OCI-LY1 (cell line): ENCODE results near the gene CDC42BPB.

ENCODE experiments used
- H2AFZ ChIP-seq: fragments of 200-600 bp; sonication (generic), shearing (Covaris generic); 2 replicates; pipeline ENCODE4 v1.6.0; 2014; ENCODE audit warnings: antibody characterized with exemption, mild to moderate bottlenecking, low read length
- H3F3A ChIP-seq: fragments of 200-600 bp; sonication (generic), shearing (Covaris generic); 2 replicates; pipeline ENCODE4 v1.6.0; 2014; ENCODE audit warnings: mild to moderate bottlenecking, antibody characterized with exemption, low read length, moderate library complexity; ENCODE audit not compliant: insufficient read depth
- H3K27ac ChIP-seq: fragments of 200-600 bp; sonication (generic); 2 replicates; pipeline ENCODE4 v1.5.1; 2014; ENCODE audit warnings: low read length, mixed run types, mild to moderate bottlenecking, low read depth; ENCODE audit not compliant: poor library complexity, severe bottlenecking
- H3K27me3 ChIP-seq: fragments of 200-600 bp; sonication (generic); 2 replicates; pipeline ENCODE4 v1.6.0; 2014; ENCODE audit warnings: antibody characterized with exemption, mild to moderate bottlenecking, low read length, moderate library complexity; ENCODE audit not compliant: insufficient read depth
- H3K36me3 ChIP-seq: fragments of 200-600 bp; sonication (generic); 2 replicates; pipeline ENCODE4 v1.6.1; 2014; ENCODE audit warnings: mild to moderate bottlenecking, antibody characterized with exemption, low read length, moderate library complexity, mixed read lengths; ENCODE audit not compliant: insufficient read depth
- H3K4me1 ChIP-seq: fragments of 200-600 bp; sonication (generic); 2 replicates; pipeline ENCODE4 v1.5.1; 2014; ENCODE audit warnings: mild to moderate bottlenecking, low read length, moderate library complexity; ENCODE audit not compliant: insufficient read depth, severe bottlenecking
- H3K4me2 ChIP-seq: fragments of 200-600 bp; sonication (generic), shearing (Covaris generic); 2 replicates; pipeline ENCODE4 v1.6.1; 2014; ENCODE audit warnings: low read length
- H3K4me3 ChIP-seq: fragments of 200-600 bp; sonication (generic); 2 replicates; pipeline ENCODE4 v1.5.1; 2014; ENCODE audit warnings: low read length, low read depth, mild to moderate bottlenecking, mixed read lengths; ENCODE audit not compliant: poor library complexity, severe bottlenecking
- H3K79me2 ChIP-seq: fragments of 200-600 bp; shearing (Covaris generic); 2 replicates; pipeline ENCODE4 v1.6.1; 2016; ENCODE audit warnings: mixed run types, low read length, mixed read lengths; ENCODE audit not compliant: insufficient read depth
- H3K9ac ChIP-seq: fragments of 200-600 bp; sonication (generic), shearing (Covaris generic); 2 replicates; pipeline ENCODE4 v1.6.1; 2014; ENCODE audit warnings: mild to moderate bottlenecking, low read length, mixed read lengths
- H3K9me2 ChIP-seq: fragments of 200-600 bp; sonication (generic), shearing (Covaris generic); 2 replicates; pipeline ENCODE4 v1.6.1; 2014; ENCODE audit warnings: low read depth, mild to moderate bottlenecking, low read length, mixed read lengths
- H3K9me3 ChIP-seq: fragments of 200-600 bp; shearing (Covaris generic); 2 replicates; pipeline ENCODE4 v1.6.1; 2014; ENCODE audit warnings: low read length, mixed read lengths
- H4K20me1 ChIP-seq: fragments of 200-600 bp; sonication (generic), shearing (Covaris generic); 2 replicates; pipeline ENCODE4 v1.6.0; 2016; ENCODE audit warnings: mild to moderate bottlenecking, low read length; ENCODE audit not compliant: insufficient read depth
- EZH2 ChIP-seq: fragments of 200-600 bp; sonication (generic), shearing (Covaris generic); IDR thresholded peaks from 2 replicates; pipeline ENCODE4 v1.8.0; 2017; ENCODE audit warnings: borderline replicate concordance, mixed run types, mild to moderate bottlenecking, antibody characterized with exemption, low read length, moderate library complexity, mixed read lengths
- TF ChIP-seq, protein P1 (sequence below): fragments of 200-600 bp; sonication (generic), shearing (Covaris generic); IDR thresholded peaks from 2 replicates; pipeline ENCODE4 v1.5.1; 2017; ENCODE audit warnings: mild to moderate bottlenecking, antibody characterized with exemption, low read length, moderate library complexity, mixed read lengths

CDC42BPB gene

GRCh38 chr14:102908766-102909455 lies 148.4 kb downstream of the CDC42BPB start:
- Histone ChIP-seq H4K20me1 (no peaks in the 10 kb centered on the region), H3K4me3 (no peak overlapping the region)

GRCh38 chr14:102907980-102908730 lies 149.2 kb downstream of the CDC42BPB start:
- Histone ChIP-seq H4K20me1 (no peaks in the 10 kb centered on the region), H3K27me3 (no peaks in the 10 kb centered on the region), H3K9me3 (no peaks in the 10 kb centered on the region), H3K4me3 (no peak overlapping the region), H3F3A (no peaks in the 10 kb centered on the region), H3K79me2 (no peaks in the 10 kb centered on the region), H3K36me3 (peaks cover 26% of the 10 kb centered on the region), H3K27ac (no peak overlapping the region), H3K9ac (no peak overlapping the region), H3K4me1 (no peaks in the 10 kb centered on the region), H3K4me2 (no peak overlapping the region), H3K9me2 (no peaks in the 10 kb centered on the region), H2AFZ (no peak overlapping the region)
- TF ChIP-seq, protein P1, sequence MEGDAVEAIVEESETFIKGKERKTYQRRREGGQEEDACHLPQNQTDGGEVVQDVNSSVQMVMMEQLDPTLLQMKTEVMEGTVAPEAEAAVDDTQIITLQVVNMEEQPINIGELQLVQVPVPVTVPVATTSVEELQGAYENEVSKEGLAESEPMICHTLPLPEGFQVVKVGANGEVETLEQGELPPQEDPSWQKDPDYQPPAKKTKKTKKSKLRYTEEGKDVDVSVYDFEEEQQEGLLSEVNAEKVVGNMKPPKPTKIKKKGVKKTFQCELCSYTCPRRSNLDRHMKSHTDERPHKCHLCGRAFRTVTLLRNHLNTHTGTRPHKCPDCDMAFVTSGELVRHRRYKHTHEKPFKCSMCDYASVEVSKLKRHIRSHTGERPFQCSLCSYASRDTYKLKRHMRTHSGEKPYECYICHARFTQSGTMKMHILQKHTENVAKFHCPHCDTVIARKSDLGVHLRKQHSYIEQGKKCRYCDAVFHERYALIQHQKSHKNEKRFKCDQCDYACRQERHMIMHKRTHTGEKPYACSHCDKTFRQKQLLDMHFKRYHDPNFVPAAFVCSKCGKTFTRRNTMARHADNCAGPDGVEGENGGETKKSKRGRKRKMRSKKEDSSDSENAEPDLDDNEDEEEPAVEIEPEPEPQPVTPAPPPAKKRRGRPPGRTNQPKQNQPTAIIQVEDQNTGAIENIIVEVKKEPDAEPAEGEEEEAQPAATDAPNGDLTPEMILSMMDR = no peak
- TF ChIP-seq EZH2 = no peak

More at GRCh38 chr14:102908766-102909455, 148.4 kb downstream of the CDC42BPB start:
- Histone ChIP-seq H3F3A (no peaks in the 10 kb centered on the region), H3K27me3 (no peaks in the 10 kb centered on the region), H3K9me2 (no peaks in the 10 kb centered on the region), H3K36me3 (peaks cover 22% of the 10 kb centered on the region), H3K4me1 (peaks cover 7% of the 10 kb centered on the region), H3K9ac (no peak overlapping the region), H3K79me2 (no peaks in the 10 kb centered on the region), H3K27ac (no peak overlapping the region), H3K9me3 (no peaks in the 10 kb centered on the region), H2AFZ (no peak overlapping the region), H3K4me2 (no peak overlapping the region)
- TF ChIP-seq, protein P1 = no peak
- no peak for TF ChIP-seq EZH2

DNA sequence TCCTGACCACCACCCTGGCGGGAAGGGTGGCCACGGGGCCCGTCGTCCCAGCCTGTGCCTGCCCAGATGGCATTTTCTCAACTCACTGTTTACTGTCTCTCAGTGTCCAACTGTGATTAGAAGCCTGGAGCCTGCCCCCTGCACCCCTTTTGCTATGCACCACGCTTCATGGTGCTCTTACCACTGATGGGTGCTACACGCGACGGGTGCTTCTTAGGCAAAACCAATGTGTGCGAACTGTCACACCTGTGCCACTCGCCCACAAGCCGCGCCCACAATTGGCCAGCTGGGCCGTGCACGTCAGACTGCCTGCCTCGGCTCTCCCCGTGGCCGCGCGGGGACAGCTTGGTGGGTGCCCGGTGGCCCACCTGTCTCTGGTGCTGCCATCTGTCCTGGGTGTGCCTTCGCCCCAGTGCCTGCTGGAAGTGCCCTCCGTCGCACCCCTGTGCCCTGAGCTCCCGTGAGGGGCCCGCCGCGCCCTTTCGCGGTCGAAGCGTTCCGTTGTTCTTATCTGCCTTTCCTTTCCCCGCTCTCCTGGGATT lies 150.0 kb downstream of the CDC42BPB start:
- Histone ChIP-seq H2AFZ (no peak overlapping the region), H3K4me2 (no peak overlapping the region), H3K9ac (no peak overlapping the region), H3K4me3 (no peak overlapping the region), H3K4me1 (no peaks in the 10 kb centered on the region), H3K9me2 (no peaks in the 10 kb centered on the region), H4K20me1 (no peaks in the 10 kb centered on the region), H3K27me3 (no peaks in the 10 kb centered on the region), H3K9me3 (no peaks in the 10 kb centered on the region), H3F3A (no peaks in the 10 kb centered on the region), H3K27ac (no peak overlapping the region), H3K36me3 (peaks cover 26% of the 10 kb centered on the region), H3K79me2 (no peaks in the 10 kb centered on the region)
- TF ChIP-seq EZH2 = no peak
- TF ChIP-seq, protein P1 = no peak
